Glomerular visceral epithelial cell (primary cell): Measurements from ENCODE around the gene MAPK11.

Experiments used
- DNase-seq: peaks from one replicate; pipeline ENCODE4 v3.0.0-alpha.2; 2016; ENCODE audit errors: extremely low spot score

The MAPK11 gene

GRCh38 chr22:50269970-50270665 lies at the start of gene MAPK11:
Gene MAPK11, minus strand, starts transcription at chr22:50270380. Its CDS starts 88 bp downstream, at chr22:50270292.
- peak; percentile 45 for DNase-seq

GRCh38 chr22:50319503-50319951 lies 49.3 kb upstream of the MAPK11 start:
- DNase-seq = no peak

- DNase-seq = no peak
Observed at GRCh38 chr22:50318698-50319411, 48.7 kb upstream of the MAPK11 start.

GRCh38 chr22:50318356-50318697 lies 48.1 kb upstream of the MAPK11 start:
- no peak for DNase-seq

- DNase-seq = no peak
Observed at GRCh38 chr22:50317674-50318073, 47.5 kb upstream of the MAPK11 start.

- DNase-seq = no peak
Observed at GRCh38 chr22:50317178-50317577, 47.0 kb upstream of the MAPK11 start.

- no peak for DNase-seq
Observed at GRCh38 chr22:50316114-50317065, 46.2 kb upstream of the MAPK11 start.

- no peak for DNase-seq
Observed at GRCh38 chr22:50315289-50316113, 45.3 kb upstream of the MAPK11 start.

- peak; percentile 43 for DNase-seq
Observed at GRCh38 chr22:50314455-50315288, 44.5 kb upstream of the MAPK11 start.

GRCh38 chr22:50314081-50314454 lies 43.9 kb upstream of the MAPK11 start:
- no peak for DNase-seq

GRCh38 chr22:50313600-50313999 lies 43.4 kb upstream of the MAPK11 start:
- DNase-seq = no peak

- DNase-seq = no peak
Observed at GRCh38 chr22:50313021-50313420, 42.8 kb upstream of the MAPK11 start.

GRCh38 chr22:50312371-50312770 lies 42.2 kb upstream of the MAPK11 start:
- DNase-seq = no peak

- no peak for DNase-seq
Observed at GRCh38 chr22:50311606-50312351, 41.6 kb upstream of the MAPK11 start.

GRCh38 chr22:50310949-50311444 lies 40.8 kb upstream of the MAPK11 start:
- DNase-seq = no peak

- no peak for DNase-seq
Observed at GRCh38 chr22:50310031-50310722, 40.0 kb upstream of the MAPK11 start.

- no peak for DNase-seq
Observed at GRCh38 chr22:50309601-50309991, 39.4 kb upstream of the MAPK11 start.

GRCh38 chr22:50308986-50309600 lies 38.9 kb upstream of the MAPK11 start:
- DNase-seq = no peak

- peak; percentile 65 for DNase-seq
Observed at GRCh38 chr22:50308597-50308935, 38.4 kb upstream of the MAPK11 start.
